Measurements from ENCODE around the gene SLC25A26.

The SLC25A26 gene

DNA sequence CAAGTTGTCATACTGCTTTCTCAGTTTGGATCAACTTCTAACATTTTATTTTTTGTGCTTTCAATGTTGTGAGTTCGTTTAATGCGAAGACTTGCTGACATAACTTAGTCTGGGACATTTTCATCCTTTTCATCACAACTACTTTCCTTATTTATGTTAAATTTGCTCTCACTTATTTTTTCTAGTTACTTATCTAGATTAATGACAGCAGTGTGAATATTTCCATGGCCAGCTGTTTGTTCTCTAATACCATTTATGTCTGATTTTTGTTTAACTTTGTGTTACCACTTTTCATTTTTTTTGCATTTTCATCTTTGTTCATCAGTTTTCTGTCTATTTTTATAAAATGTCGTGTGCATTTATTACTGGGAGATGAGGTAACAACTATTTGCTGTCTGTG, 6.2 kb downstream of the SLC25A26 start:
- DNase-seq (ENCODE audit: low spot score), result no peak

GRCh38 chr3:66227915-66228314, 7.1 kb downstream of the SLC25A26 start:
- no peak for DNase-seq (ENCODE audit: low spot score)

GRCh38 chr3:66228707-66229106, 7.9 kb downstream of the SLC25A26 start:
- DNase-seq (ENCODE audit: low spot score), result no peak

GRCh38 chr3:66229931-66230330, 9.1 kb downstream of the SLC25A26 start:
- no peak for DNase-seq (ENCODE audit: low spot score)

DNA sequence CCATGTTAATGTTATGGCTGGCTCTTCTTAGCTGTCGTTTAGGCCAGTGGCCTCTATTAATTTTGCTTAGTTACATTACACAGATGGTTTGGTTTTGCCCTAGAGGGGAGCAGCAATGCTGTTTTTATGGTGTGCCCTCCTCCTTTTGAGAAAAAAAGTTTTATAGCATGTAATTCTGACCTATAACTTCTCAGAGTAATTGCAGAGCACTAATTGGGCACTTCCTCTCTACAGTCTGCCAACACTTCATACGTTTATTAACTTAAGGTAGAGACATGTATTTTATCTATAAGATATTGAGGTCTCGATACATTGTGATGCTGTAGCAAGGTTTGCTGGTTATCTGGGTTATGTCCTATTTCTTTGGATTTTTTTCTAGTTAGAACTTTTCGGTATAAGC, 12.2 kb downstream of the SLC25A26 start:
- no peak for DNase-seq (ENCODE audit: low spot score)

- no peak for DNase-seq (ENCODE audit: low spot score)
Observed at GRCh38 chr3:66236281-66236680, 15.5 kb downstream of the SLC25A26 start.

DNA sequence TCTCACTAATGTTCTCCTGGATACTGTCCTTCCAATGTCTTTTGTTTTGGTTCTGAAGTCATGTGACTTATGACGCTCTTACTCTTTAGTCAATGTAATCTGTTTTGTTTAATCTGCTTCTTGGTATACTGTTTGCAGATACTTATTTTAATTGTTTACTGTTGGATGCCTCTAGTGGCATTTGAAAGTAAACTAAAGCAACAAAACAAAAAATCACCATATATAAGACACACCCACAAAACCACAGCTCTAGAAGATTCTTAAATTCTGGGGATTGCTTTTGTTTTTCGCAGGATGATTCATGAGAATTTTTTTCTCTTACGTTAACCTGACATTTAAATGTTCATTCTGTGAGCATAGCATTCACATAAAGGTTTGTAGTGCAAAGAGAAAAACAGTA, 16.8 kb downstream of the SLC25A26 start:
- DNase-seq (ENCODE audit: low spot score), result no peak

- DNase-seq (ENCODE audit: low spot score), result no peak
Observed at GRCh38 chr3:66239513-66240123, 18.8 kb downstream of the SLC25A26 start.

DNA sequence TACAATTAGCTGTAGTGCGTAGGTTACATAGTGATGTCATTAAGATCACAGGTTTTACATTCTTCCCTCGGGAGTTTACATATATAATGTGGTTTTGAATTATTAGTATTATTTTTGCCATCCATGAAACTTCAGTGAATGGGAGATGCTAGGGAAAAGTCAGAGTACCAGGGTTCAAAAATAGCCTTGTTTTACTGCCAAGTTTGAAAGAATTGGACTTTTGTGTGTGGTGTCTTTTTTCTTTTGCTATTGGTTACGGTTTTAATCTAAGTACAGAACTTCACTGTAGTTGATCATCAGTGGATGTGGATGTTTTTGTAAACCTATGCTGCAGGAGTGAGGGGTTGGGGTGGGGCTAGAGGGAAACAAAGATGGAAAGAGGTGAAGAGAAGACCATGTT, 20.7 kb downstream of the SLC25A26 start:
- no peak for DNase-seq (ENCODE audit: low spot score)

GRCh38 chr3:66242788-66243464, 22.1 kb downstream of the SLC25A26 start:
- no peak for DNase-seq (ENCODE audit: low spot score)

GRCh38 chr3:66248641-66249040, 27.8 kb downstream of the SLC25A26 start:
- DNase-seq (ENCODE audit: low spot score), result no peak

DNA sequence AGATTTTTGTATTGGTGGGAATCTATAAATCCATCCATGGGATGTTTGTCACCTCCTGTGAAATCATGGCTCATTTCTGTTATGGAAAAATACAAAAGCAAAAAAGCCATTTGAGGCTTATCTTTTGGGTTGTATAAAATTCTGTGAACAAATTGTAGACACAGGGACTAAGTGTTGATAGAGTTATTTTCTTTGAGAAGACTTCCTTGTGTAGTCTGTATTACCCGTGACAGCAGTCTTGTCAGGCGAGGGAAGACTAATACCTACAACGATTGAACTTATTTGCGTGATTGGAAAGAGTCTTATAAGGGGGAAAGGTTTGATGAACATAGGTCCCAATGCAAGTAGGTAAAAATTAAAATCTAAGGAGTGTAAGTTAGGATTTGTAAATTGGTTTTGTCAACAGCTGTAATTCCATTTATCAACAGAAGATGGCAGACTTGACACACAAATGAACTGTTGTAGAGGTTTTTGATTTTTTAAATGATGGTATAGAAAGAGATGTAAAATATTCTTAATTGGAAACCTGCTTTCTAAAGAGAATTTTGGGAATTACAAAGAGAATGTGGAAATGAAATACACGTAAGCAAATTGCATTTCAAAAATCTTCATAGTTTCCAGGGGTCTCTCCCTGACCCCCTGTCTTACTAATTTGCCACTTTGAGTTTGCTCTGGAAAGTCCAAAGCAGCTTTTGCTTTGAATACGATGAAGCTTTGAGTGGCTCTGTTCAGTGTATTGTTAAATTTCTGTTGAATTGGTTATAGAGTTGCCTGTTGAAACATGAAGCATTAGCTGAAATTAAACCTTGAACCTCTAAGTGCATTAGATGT, 33.2 kb downstream of the SLC25A26 start:
- DNase-seq (ENCODE audit: low spot score), result peak; percentile 48

- DNase-seq (ENCODE audit: low spot score), result no peak
Observed at GRCh38 chr3:66255865-66256264, 35.1 kb downstream of the SLC25A26 start.

- DNase-seq (ENCODE audit: low spot score), result no peak
Observed at GRCh38 chr3:66256806-66257205, 36.0 kb downstream of the SLC25A26 start.

DNA sequence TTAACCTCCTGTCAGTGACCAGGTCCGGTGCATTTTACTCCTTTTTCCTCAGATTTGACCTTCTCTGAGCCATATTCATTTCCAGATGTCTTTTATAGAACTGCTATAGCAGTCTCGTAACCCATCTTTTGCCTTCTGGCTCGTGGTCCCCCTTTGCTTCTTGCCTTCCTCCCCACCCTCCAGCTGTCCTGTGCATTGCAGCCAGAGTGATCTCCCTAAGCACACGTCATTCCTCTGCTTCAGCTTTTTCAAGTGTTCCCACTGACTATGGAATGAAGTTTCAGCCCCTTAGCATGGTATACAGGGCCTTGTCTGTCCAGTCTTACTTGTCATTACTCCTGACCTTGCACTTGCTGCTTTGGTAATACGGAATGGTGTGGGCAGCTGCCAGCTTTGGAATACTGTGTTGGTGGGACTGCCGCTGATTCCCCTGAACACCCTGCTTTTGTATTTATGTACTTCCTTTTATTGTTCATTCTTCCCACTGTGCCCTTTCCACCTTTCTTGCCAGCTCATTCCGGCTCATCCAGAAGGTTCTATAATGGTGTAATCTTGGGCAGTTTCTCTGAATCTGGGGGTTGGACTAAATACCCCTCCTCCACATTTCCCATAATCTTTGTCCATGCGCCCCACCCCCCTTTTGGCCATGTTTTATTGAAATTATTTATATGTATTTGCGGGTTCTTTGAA, 38.9 kb downstream of the SLC25A26 start:
- no peak for DNase-seq (ENCODE audit: low spot score)

DNA sequence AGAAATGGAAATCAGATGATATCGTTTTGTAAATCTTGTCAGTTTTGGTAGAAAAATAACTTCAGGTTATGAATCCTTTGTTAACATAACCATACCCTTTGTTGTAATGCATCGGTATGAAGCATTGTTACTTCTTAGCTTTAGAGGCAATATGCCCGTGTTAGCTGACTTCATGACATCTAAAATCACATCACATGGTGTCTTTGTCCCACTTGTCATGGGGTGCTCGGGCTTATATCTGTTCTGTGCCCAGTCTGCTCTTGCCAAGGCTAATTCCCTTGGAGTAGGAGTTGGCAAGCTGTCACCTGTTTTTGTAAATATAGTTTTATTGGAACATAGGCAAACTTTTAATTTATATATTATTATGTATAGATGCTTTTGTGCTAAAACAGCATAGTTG, 39.6 kb downstream of the SLC25A26 start:
- DNase-seq (ENCODE audit: low spot score), result no peak

DNA sequence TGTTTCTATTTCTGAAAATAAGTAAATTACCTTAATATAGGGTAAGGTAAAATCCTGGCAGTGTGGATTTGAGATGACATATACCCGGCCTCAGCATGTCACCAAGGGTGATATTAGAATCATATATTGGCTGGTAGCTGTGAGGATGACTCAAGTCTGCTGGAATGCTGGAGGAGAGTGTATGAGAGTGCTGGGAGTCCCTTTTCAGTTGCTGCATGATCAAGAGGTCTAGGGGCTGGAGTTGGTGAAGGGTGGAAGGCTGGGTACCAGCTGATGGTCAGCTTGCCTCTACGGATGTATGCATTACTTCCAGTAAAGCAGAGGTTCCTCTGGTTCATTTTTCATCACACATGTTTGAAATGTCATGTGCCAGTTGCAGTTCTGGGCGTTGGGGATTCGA, 40.6 kb downstream of the SLC25A26 start:
- no peak for DNase-seq (ENCODE audit: low spot score)

- DNase-seq (ENCODE audit: low spot score), result no peak
Observed at GRCh38 chr3:66265649-66266048, 44.8 kb downstream of the SLC25A26 start.

DNA sequence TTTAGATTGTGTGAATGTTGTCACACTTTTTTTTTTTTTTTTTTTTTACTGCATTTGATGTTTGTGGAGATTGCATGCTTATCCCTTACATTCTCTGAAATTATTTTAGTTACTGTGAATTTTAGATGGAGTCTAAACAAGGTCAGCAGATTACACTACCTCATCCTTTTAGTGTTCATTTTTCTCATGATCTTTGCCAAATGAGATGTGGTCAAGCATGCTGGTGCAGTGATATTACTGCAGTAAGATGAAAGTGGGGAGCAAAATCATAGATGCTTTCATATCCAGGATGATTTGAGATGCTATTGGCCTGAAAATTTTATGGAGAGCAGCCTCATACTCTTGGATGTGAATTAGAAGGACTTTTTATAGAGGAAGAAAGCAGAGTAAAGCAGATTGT, 45.8 kb downstream of the SLC25A26 start:
- no peak for DNase-seq (ENCODE audit: low spot score)

DNA sequence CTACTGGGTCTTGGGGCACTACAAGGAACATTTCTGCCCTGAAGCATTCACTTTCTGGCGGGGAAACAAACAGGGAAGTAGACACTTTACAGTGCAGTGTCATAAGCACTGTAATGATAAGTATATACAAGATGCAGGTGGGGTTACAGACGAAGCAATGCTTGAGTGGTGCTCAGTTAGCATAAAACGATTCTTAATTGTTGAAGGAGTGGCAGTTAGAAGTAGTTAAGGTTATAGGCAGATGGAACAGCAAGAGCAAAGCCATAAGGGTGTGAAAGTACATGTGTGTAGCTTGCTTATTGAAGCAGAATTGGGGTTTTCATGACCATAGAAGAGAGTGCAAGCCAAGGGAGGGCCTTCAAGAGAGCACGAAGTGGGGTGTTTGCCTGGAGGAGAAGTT, 46.2 kb downstream of the SLC25A26 start:
- no peak for DNase-seq (ENCODE audit: low spot score)

DNA sequence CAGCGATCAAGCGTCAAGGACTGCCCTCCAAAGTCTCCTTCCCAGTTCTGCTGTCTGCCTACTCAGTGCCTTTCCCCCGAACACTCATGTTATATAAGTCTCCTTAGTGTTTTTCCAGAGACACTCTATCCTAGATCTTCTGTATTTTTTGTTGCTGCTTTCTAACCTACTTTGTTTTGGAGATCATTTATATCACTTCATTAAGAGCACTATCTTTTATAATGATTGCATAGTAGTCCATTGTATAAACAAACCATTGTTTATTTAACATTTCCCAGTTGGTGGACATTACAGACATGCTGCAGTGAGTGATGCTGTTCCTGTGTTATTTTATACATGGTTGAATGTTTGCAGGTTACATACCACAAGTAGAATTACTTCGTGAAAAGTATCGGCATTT, 47.1 kb downstream of the SLC25A26 start:
- no peak for DNase-seq (ENCODE audit: low spot score)

GRCh38 chr3:66268864-66269263, 48.1 kb downstream of the SLC25A26 start:
- DNase-seq (ENCODE audit: low spot score), result no peak

DNA sequence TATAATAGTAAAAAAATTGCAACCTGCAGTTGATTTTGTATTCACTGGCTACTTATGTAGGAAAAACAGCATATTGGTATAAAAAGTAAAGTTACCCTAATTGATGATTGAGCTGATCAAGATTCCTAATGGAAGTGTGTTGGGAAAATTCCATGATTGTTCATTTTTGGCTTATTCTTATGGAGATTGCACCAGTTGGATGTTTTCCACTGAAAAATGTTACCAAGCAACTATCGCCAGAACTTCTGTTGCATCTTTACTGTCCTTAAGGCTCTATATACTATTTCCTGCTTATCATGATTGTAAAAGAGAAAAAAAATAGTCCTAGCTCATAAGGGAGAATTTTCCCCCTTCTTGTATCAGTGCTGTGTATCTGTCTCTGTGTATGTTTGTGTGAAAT, 48.6 kb downstream of the SLC25A26 start:
- no peak for DNase-seq (ENCODE audit: low spot score)

All from CD4-positive, alpha-beta T cell treated with Interleukin-15 for 4 hours (primary cell).